HL-60 (cell line): ENCODE measurements around the gene SFXN5.

Experiments used
- GABPA ChIP-seq: IDR thresholded peaks from 2 replicates; pipeline ENCODE4 v1.6.1; 2012; ENCODE audit warnings: low read depth
- POLR2AphosphoS5 ChIP-seq: IDR thresholded peaks from 2 replicates; pipeline ENCODE4 v1.6.1; 2012; ENCODE audit warnings: low read depth
- TF ChIP-seq, protein P1 (sequence below): IDR thresholded peaks from one replicate; pipeline ENCODE4 v1.5.1; 2011; ENCODE audit warnings: low read length, control low read depth, inconsistent platforms; ENCODE audit not compliant: insufficient read depth
- TF ChIP-seq, protein P2 (sequence below): IDR thresholded peaks from 2 replicates; pipeline ENCODE4 v1.6.1; 2012; ENCODE audit warnings: low read depth; ENCODE audit not compliant: insufficient replicate concordance

DNA sequence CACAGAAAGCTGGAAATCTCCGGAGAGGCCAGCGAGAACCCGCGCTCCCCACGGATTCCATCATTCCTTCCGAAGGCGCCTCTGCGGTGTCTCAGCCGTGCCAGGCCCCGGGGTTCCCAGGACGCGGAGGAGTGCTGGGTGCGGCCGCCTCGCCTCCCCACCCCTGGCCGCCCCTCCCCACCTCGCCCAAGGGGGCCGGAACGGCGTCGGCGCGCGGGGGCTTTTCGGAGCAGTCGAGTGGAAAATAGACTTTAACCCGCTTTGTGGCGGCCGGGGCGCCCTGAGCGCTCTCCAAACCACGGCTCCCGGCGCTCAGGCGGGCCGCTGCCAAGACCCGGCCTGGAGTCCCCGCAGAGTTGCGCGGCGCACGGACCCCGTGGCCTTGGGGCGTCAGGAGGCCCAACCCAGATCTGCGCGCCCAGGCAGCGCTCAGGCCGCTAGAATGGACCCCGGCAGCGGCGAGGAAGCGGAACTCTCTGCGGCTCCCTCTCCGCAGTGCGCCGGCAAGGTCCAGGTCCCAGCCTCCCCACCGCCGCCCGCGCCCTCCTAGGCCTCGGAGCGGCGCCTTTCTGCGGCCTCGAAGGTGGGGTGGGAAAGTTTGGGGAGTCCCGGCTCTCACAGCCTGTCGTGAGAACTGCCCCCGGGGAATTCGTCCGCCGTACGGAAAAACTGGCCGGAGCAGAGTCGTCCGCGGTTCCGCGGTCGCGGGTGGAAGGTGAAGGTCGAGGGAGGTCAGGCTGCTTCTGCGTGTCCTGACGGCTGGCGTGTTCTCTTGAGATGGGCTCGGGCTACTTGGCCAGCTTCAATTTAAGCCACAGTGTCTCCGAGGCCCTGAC is 155.4 kb downstream of the SFXN5 start:
- TF ChIP-seq, protein P1, sequence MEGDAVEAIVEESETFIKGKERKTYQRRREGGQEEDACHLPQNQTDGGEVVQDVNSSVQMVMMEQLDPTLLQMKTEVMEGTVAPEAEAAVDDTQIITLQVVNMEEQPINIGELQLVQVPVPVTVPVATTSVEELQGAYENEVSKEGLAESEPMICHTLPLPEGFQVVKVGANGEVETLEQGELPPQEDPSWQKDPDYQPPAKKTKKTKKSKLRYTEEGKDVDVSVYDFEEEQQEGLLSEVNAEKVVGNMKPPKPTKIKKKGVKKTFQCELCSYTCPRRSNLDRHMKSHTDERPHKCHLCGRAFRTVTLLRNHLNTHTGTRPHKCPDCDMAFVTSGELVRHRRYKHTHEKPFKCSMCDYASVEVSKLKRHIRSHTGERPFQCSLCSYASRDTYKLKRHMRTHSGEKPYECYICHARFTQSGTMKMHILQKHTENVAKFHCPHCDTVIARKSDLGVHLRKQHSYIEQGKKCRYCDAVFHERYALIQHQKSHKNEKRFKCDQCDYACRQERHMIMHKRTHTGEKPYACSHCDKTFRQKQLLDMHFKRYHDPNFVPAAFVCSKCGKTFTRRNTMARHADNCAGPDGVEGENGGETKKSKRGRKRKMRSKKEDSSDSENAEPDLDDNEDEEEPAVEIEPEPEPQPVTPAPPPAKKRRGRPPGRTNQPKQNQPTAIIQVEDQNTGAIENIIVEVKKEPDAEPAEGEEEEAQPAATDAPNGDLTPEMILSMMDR = no peak
- TF ChIP-seq GABPA (no peak), POLR2AphosphoS5 (no peak)
- TF ChIP-seq, protein P2, sequence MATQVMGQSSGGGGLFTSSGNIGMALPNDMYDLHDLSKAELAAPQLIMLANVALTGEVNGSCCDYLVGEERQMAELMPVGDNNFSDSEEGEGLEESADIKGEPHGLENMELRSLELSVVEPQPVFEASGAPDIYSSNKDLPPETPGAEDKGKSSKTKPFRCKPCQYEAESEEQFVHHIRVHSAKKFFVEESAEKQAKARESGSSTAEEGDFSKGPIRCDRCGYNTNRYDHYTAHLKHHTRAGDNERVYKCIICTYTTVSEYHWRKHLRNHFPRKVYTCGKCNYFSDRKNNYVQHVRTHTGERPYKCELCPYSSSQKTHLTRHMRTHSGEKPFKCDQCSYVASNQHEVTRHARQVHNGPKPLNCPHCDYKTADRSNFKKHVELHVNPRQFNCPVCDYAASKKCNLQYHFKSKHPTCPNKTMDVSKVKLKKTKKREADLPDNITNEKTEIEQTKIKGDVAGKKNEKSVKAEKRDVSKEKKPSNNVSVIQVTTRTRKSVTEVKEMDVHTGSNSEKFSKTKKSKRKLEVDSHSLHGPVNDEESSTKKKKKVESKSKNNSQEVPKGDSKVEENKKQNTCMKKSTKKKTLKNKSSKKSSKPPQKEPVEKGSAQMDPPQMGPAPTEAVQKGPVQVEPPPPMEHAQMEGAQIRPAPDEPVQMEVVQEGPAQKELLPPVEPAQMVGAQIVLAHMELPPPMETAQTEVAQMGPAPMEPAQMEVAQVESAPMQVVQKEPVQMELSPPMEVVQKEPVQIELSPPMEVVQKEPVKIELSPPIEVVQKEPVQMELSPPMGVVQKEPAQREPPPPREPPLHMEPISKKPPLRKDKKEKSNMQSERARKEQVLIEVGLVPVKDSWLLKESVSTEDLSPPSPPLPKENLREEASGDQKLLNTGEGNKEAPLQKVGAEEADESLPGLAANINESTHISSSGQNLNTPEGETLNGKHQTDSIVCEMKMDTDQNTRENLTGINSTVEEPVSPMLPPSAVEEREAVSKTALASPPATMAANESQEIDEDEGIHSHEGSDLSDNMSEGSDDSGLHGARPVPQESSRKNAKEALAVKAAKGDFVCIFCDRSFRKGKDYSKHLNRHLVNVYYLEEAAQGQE = no peak
